ENCODE measurements around the gene C1orf167. TPM values are rescaled to one million over a fixed set of nuclear protein-coding genes. Genes with fewer than 3 reads are reported as not detected.

Gene C1orf167
- total and polyA plus RNA-seq, 2 of the 8 experiments (the other 6 are each of a cell fraction or from before 2014, with no cell fraction given): 0.70 to 1.3 TPM

DNA sequence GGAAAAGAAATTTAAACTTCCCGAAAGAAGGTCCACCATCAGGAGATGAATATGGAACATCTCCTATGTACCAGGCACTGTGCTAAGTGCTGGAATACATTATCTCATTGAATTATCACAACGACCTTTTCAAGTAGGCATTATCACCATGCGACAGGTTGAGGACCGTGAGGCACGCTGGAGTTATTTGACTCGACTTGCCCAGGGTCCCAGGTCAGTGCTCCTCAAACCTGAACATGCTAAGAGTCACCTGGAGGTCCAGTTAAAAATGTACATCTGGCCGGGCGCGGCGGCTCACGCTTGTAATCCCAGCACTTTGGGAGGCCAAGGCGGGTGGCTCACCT is 42.0 kb upstream of the C1orf167 start (continued):
- TF ChIP-seq, protein P1, sequence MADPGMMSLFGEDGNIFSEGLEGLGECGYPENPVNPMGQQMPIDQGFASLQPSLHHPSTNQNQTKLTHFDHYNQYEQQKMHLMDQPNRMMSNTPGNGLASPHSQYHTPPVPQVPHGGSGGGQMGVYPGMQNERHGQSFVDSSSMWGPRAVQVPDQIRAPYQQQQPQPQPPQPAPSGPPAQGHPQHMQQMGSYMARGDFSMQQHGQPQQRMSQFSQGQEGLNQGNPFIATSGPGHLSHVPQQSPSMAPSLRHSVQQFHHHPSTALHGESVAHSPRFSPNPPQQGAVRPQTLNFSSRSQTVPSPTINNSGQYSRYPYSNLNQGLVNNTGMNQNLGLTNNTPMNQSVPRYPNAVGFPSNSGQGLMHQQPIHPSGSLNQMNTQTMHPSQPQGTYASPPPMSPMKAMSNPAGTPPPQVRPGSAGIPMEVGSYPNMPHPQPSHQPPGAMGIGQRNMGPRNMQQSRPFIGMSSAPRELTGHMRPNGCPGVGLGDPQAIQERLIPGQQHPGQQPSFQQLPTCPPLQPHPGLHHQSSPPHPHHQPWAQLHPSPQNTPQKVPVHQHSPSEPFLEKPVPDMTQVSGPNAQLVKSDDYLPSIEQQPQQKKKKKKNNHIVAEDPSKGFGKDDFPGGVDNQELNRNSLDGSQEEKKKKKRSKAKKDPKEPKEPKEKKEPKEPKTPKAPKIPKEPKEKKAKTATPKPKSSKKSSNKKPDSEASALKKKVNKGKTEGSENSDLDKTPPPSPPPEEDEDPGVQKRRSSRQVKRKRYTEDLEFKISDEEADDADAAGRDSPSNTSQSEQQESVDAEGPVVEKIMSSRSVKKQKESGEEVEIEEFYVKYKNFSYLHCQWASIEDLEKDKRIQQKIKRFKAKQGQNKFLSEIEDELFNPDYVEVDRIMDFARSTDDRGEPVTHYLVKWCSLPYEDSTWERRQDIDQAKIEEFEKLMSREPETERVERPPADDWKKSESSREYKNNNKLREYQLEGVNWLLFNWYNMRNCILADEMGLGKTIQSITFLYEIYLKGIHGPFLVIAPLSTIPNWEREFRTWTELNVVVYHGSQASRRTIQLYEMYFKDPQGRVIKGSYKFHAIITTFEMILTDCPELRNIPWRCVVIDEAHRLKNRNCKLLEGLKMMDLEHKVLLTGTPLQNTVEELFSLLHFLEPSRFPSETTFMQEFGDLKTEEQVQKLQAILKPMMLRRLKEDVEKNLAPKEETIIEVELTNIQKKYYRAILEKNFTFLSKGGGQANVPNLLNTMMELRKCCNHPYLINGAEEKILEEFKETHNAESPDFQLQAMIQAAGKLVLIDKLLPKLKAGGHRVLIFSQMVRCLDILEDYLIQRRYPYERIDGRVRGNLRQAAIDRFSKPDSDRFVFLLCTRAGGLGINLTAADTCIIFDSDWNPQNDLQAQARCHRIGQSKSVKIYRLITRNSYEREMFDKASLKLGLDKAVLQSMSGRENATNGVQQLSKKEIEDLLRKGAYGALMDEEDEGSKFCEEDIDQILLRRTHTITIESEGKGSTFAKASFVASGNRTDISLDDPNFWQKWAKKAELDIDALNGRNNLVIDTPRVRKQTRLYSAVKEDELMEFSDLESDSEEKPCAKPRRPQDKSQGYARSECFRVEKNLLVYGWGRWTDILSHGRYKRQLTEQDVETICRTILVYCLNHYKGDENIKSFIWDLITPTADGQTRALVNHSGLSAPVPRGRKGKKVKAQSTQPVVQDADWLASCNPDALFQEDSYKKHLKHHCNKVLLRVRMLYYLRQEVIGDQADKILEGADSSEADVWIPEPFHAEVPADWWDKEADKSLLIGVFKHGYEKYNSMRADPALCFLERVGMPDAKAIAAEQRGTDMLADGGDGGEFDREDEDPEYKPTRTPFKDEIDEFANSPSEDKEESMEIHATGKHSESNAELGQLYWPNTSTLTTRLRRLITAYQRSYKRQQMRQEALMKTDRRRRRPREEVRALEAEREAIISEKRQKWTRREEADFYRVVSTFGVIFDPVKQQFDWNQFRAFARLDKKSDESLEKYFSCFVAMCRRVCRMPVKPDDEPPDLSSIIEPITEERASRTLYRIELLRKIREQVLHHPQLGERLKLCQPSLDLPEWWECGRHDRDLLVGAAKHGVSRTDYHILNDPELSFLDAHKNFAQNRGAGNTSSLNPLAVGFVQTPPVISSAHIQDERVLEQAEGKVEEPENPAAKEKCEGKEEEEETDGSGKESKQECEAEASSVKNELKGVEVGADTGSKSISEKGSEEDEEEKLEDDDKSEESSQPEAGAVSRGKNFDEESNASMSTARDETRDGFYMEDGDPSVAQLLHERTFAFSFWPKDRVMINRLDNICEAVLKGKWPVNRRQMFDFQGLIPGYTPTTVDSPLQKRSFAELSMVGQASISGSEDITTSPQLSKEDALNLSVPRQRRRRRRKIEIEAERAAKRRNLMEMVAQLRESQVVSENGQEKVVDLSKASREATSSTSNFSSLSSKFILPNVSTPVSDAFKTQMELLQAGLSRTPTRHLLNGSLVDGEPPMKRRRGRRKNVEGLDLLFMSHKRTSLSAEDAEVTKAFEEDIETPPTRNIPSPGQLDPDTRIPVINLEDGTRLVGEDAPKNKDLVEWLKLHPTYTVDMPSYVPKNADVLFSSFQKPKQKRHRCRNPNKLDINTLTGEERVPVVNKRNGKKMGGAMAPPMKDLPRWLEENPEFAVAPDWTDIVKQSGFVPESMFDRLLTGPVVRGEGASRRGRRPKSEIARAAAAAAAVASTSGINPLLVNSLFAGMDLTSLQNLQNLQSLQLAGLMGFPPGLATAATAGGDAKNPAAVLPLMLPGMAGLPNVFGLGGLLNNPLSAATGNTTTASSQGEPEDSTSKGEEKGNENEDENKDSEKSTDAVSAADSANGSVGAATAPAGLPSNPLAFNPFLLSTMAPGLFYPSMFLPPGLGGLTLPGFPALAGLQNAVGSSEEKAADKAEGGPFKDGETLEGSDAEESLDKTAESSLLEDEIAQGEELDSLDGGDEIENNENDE (IDR thresholded peaks at IDR 0.05; ENCODE audit: insufficient replicate concordance, low read length): no peak
- TF ChIP-seq HDAC6 (IDR thresholded peaks at IDR 0.05; ENCODE audit: low read depth, low read length) (no peak), CBX8 (IDR thresholded peaks at IDR 0.05; ENCODE audit: borderline replicate concordance, low read depth, low read length) (no peak), BACH1 (IDR thresholded peaks at IDR 0.05; ENCODE audit: low read length) (no peak), MAFK (IDR thresholded peaks at IDR 0.05; ENCODE audit: low read depth, low read length) (no peak), KDM1A (IDR thresholded peaks at IDR 0.05; ENCODE audit: borderline replicate concordance, low read length) (no peak), CEBPB (IDR thresholded peaks at IDR 0.05; ENCODE audit: low read depth, low read length) (no peak), FOSL1 (IDR thresholded peaks at IDR 0.05; ENCODE audit: insufficient read depth, low read depth, low read length) (no peak), POU5F1 (IDR thresholded peaks at IDR 0.05; ENCODE audit: low read depth, low read length) (no peak)
- TF ChIP-seq, protein P2, sequence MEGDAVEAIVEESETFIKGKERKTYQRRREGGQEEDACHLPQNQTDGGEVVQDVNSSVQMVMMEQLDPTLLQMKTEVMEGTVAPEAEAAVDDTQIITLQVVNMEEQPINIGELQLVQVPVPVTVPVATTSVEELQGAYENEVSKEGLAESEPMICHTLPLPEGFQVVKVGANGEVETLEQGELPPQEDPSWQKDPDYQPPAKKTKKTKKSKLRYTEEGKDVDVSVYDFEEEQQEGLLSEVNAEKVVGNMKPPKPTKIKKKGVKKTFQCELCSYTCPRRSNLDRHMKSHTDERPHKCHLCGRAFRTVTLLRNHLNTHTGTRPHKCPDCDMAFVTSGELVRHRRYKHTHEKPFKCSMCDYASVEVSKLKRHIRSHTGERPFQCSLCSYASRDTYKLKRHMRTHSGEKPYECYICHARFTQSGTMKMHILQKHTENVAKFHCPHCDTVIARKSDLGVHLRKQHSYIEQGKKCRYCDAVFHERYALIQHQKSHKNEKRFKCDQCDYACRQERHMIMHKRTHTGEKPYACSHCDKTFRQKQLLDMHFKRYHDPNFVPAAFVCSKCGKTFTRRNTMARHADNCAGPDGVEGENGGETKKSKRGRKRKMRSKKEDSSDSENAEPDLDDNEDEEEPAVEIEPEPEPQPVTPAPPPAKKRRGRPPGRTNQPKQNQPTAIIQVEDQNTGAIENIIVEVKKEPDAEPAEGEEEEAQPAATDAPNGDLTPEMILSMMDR (IDR thresholded peaks at IDR 0.05; ENCODE audit: control extremely low read depth in 1 of 3, insufficient read depth in 1 of 3, low read depth in 1 of 3, low read length in 3 of 3): no peak
